Activated CD8-positive, alpha-beta memory T cell treated with anti-CD3 and anti-CD28 coated beads for 1 hour (primary cell): ENCODE measurements around the gene MIEN1.
"Not testable (repeated sequence)": the region's sequence is repeated elsewhere in the genome, so short reads cannot be mapped to it uniquely, and the experiment has no call there.

Experiments used
- DNase-seq, 2 donors: peaks; one replicate each; pipeline ENCODE4 v3.0.0-alpha.2; 2020; ENCODE audit warnings: low read depth in 1 of 2; ENCODE audit errors: extremely low read depth in 1 of 2

MIEN1 gene

GRCh38 chr17:39719563-39720355 is 10.6 kb downstream of the MIEN1 start:
- DNase-seq: no peak

- DNase-seq: no peak
Measured at GRCh38 chr17:39717660-39718059, 12.7 kb downstream of the MIEN1 start.

GRCh38 chr17:39716879-39717536 is 13.3 kb downstream of the MIEN1 start:
- no peak for DNase-seq

- no peak for DNase-seq
Measured at GRCh38 chr17:39716073-39716818, 14.1 kb downstream of the MIEN1 start.

GRCh38 chr17:39715375-39716072 is 14.8 kb downstream of the MIEN1 start:
- DNase-seq: no peak

- DNase-seq: no peak
Measured at GRCh38 chr17:39714234-39714633, 16.1 kb downstream of the MIEN1 start.

- DNase-seq: no peak
Measured at GRCh38 chr17:39711851-39712250, 18.5 kb downstream of the MIEN1 start.

GRCh38 chr17:39711071-39711470 is 19.3 kb downstream of the MIEN1 start:
- not testable (repeated sequence) for DNase-seq

- DNase-seq: no peak
Measured at GRCh38 chr17:39709998-39710964, 20.1 kb downstream of the MIEN1 start.

- DNase-seq: no peak
Measured at GRCh38 chr17:39709319-39709997, 20.9 kb downstream of the MIEN1 start.

- DNase-seq: no peak
Measured at GRCh38 chr17:39706921-39707337, 23.4 kb downstream of the MIEN1 start.

GRCh38 chr17:39706383-39706782 is 23.9 kb downstream of the MIEN1 start:
- DNase-seq: no peak

GRCh38 chr17:39705786-39706348 is 24.5 kb downstream of the MIEN1 start:
- DNase-seq: no peak

- no peak for DNase-seq
Measured at GRCh38 chr17:39704821-39705551, 25.3 kb downstream of the MIEN1 start.

- no peak for DNase-seq
Measured at GRCh38 chr17:39703913-39704312, 26.4 kb downstream of the MIEN1 start.

GRCh38 chr17:39702901-39703893 is 27.1 kb downstream of the MIEN1 start:
- no peak for DNase-seq

- no peak for DNase-seq
Measured at GRCh38 chr17:39701784-39702422, 28.4 kb downstream of the MIEN1 start.
